ENCODE measurements around the gene EMC9.

GRCh38 chr14:24179294-24179960 is 38.0 kb upstream of the EMC9 start:
- no peak for TF ChIP-seq CEBPZ (IDR thresholded peaks at IDR 0.05; ENCODE audit: low read depth, low read length)
- TF ChIP-seq CTCF (IDR thresholded peaks at IDR 0.05 in 2 of 3, conservative IDR thresholded peaks at IDR 0.05 in 1 of 3; ENCODE audit: control insufficient read depth in 2 of 3, extremely low read depth in 1 of 3, insufficient read depth in 1 of 3, low read depth in 3 of 3, low read length in 3 of 3), result no peak
- TF ChIP-seq NFIC (IDR thresholded peaks at IDR 0.05; ENCODE audit: low read depth, low read length), result no peak
- no peak for TF ChIP-seq CREB1 (IDR thresholded peaks at IDR 0.05; ENCODE audit: low read depth)
- no peak for TF ChIP-seq MTA2 (IDR thresholded peaks at IDR 0.05; ENCODE audit: low read depth)
- no peak for TF ChIP-seq ZNF24 (IDR thresholded peaks at IDR 0.05)
- no peak for TF ChIP-seq CBX3 (IDR thresholded peaks at IDR 0.05; ENCODE audit: borderline replicate concordance, low read depth)
- TF ChIP-seq MLLT1 (IDR thresholded peaks at IDR 0.05), result no peak
- no peak for TF ChIP-seq NR2C2 (IDR thresholded peaks at IDR 0.05; ENCODE audit: borderline replicate concordance, control insufficient read depth, insufficient read length, low read depth)
